IPS DF 19.7 (cell line): ENCODE data around the gene LYRM4.

Experiments
- DNase-seq: peaks from one replicate; pipeline ENCODE4 v3.0.0-alpha.2; 2013; ENCODE audit warnings: low read depth, low spot score

Gene LYRM4

DNA sequence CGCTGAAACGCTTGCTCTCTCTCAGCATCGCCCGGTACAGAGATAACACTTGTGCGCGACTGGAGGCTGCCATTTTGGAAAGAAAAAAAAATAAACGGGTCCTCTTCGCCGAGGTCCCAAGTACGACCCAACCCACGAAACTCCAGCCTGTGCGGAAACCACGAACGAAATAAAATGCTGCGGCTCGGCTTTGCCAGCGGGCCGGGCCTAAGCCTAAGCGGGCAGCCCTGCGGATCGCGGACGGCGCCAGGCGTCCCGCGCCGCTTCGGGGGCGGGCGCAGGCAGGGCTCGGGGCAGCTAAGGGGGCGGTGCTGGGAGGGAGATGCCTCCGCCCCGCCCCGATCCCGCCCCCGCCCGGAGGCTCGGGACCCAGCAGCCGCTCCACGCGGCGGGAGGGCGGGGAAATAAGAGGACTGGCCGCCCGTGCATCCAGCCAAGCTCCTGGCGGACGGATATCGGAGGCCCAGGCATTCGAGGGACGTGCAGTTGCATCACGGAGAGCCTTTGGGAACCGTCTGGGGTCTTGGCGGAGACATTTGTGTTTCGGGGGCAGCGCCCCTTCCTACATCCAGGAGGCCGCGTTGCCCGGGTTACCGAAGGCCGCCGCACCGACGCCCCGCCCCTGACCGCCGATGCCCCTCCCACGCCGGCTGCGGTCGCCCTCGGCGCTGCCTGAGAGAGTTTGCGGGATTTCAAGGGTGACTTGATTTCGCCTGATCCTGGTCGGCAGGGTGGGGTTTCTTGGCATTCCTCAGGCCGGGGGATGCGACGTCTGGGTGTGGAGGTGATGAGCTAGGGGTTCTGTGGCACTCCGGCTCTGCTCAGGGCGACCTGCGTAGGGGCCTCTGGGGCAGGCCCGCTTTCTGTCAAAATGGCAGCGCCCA lies at the start of gene LYRM4, which contains the start of gene FARS2:
Gene LYRM4, minus strand, starts transcription at position 290 of the 884 bp plus-strand sequence. Its CDS starts 217 bp downstream, at position 73.
Gene FARS2, plus strand, starts transcription at position 853 of the 884 bp plus-strand sequence.
- peak; percentile 35 for DNase-seq

DNA sequence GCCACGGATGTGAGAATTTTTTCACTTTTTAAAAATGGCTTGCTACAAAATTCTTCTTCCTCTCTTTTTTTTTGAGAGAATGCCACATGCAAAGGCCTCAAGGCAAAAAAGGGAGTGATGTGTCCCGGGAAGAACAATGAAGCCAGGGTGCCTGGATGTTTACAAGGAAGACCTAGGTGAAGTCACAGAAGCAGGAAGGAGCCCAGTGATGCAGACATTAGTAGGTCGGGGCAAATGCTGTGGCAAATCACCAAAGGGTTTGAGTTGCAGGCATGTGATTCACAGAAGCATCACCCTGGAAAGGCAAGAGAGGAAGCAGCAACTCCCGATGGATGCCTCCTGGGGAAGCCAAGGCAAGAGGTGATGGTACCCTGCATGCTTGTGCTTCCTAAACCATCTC lies 47.3 kb upstream of the LYRM4 start:
- DNase-seq = no peak

DNA sequence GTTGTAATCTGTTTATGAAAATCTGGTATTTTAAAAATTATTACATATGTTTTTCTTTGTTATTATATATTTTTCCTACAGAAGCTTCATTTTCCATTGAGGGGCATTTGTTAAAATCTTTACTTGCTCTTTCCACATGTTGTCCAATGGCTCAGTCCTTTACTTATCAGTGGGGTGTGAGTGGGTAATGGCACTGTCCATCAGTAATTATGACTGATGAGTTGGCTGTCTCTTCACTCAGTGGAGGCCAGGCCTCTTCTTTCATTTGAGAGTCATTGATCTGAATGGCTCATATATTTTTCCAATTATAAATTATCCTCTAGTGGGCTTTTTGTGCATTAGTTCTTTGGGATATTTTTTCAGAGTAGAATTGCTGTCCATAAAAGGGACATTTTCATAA lies 46.3 kb upstream of the LYRM4 start:
- no peak for DNase-seq

- DNase-seq = no peak
These were observed 45.3 kb upstream of the LYRM4 start for GRCh38 chr6:5305968-5306626.

DNA sequence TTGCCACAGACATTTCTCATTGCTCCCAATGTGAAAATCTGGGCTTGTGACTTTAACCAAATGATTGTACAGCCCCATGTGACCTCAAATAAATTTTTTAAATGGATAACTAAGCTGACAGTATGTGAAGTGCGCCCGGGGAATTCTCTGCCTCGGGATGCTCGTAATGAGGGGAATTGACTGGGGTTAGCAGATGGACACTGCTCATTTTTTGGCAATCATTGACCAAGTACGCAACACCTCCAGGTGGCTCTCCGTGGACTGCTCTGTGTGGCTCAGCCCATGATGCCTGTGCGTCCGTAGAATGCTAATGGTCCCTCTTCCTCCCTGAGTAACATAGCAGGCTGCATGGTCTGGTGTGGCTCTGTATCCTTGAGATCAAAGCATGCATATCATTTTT lies 42.9 kb upstream of the LYRM4 start:
- no peak for DNase-seq

- DNase-seq = peak; percentile 35
These were observed 42.4 kb upstream of the LYRM4 start for GRCh38 chr6:5302995-5303622.

DNA sequence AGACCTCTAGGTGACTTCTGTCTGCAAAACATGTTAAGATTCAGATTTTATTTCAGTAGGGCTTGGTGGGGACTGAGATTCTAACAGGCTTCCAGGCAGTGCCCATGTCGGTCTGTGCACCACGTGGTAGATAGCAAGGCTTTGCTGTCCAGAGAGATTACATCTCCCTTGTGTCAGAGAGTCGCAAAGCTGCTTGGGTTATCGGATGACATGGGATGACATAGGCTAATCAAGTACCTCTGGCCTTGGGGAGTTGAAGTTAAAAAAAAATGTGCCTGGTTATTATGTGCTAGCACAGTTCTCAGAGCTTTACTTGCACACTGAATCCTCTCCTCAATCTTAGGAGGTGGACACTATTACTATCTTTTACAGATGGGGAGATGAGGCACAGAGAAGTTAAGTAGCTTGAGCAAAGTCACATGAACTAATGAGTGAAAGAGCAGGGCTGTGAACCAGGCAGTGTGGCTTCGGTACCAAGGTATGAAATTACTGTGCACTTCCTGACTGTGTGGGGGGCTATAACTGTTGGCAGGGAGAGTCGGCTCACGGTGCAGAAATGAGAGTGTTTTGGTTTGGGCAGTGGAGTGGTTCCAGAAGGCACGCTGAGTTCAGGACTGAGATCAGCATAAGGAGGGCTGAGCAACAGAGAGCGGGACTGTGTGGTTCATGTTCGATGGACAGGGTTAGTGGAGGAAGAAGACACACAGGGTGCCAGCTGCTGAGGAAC lies 41.6 kb upstream of the LYRM4 start:
- no peak for DNase-seq

- DNase-seq = no peak
These were observed 39.5 kb upstream of the LYRM4 start for GRCh38 chr6:5300206-5300764.

- no peak for DNase-seq
These were observed 34.9 kb upstream of the LYRM4 start for GRCh38 chr6:5295623-5296022.

GRCh38 chr6:5294392-5295211 lies 33.9 kb upstream of the LYRM4 start:
- DNase-seq = no peak

DNA sequence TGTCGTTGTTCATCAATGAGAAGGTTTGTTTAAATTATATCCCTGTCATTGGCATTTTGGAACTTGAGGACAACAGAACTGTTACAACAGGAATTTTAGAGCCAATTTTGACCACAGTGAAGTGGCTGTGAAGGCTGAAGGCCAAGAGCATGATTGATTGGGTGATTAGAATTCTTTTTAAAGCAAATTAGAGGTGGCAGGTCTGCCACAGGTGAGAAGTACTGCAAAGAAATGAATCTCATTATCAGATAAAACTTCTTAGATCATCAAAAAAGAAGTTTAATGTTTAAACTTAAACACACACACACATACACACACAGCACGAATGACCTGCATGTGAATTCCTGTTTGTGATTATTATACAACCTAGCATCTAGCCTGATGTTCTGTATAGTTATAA lies 32.9 kb upstream of the LYRM4 start:
- DNase-seq = no peak

DNA sequence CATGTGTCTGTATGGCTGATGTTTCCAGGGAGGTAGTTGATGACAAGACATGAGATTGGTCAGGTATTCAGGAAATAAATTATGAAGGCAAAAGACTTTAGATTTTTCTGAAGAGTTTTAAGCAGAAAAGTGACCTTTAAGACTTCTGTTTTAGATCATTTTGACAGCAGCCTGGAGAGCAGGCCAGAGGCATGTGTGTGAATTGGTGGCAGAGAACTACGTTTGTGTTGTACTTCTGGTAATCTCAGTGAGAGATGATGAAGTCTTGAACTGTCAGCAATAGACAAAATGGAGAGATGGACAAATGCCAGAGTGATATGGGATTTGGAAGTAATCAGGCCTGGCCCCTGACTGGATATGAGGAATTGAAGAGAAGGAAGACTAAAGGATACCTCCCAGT lies 31.4 kb upstream of the LYRM4 start:
- DNase-seq = no peak

- no peak for DNase-seq
These were observed 29.8 kb upstream of the LYRM4 start for GRCh38 chr6:5290500-5290899.

GRCh38 chr6:5290097-5290496 lies 29.3 kb upstream of the LYRM4 start:
- DNase-seq = no peak

- DNase-seq = no peak
These were observed 27.2 kb upstream of the LYRM4 start for GRCh38 chr6:5287966-5288297.

GRCh38 chr6:5287205-5287965 lies 26.6 kb upstream of the LYRM4 start:
- no peak for DNase-seq

DNA sequence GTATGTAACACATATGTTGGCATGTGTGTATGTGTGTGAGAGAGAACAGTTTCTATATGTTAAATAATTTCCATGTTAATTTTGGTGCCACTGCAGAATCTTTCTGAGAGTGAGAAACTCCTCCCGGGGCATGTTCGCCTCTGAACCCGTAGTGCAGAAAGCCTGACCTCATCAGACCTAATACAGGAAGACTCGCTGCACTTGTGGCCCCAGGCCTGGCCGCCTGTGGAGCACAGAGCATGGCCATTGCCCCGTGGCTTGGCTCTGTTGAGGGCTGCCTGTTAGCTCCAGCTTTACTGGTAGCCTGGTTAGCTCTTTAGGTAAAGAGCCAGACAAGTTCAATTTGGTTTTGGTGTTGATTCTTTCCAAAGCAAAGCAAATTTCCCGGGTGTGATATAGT lies 26.0 kb upstream of the LYRM4 start:
- DNase-seq = no peak

- no peak for DNase-seq
These were observed 24.8 kb upstream of the LYRM4 start for GRCh38 chr6:5285526-5285925.

DNA sequence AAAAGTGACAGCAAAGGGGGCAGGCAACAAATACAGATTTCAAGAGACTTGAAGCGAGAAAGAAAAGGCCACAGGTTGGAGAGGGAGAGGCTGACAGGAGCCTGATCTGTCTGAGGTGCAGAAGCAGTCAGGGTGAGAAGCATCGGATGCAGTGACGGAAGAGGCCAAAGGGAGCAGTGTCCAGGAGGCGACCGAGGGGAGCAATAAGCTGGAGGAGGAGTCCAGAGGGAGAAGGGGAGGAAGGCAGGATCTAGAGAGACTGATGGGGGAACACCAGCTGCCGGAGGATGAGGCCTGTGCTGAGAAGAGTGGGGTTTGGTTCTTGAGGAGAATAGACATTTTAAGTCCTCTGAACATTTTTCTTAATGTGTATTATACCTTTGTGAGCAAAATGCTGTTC lies 24.3 kb upstream of the LYRM4 start:
- DNase-seq = no peak

- no peak for DNase-seq
These were observed 21.5 kb upstream of the LYRM4 start for GRCh38 chr6:5282191-5282623.
